Measurements from ENCODE around the gene AKR1B15. TPM values are rescaled to one million over a fixed set of nuclear protein-coding genes. Genes with fewer than 3 reads are reported as not detected.

The AKR1B15 gene
- total RNA-seq, 1 donor from 2014 or later: not detected

DNA sequence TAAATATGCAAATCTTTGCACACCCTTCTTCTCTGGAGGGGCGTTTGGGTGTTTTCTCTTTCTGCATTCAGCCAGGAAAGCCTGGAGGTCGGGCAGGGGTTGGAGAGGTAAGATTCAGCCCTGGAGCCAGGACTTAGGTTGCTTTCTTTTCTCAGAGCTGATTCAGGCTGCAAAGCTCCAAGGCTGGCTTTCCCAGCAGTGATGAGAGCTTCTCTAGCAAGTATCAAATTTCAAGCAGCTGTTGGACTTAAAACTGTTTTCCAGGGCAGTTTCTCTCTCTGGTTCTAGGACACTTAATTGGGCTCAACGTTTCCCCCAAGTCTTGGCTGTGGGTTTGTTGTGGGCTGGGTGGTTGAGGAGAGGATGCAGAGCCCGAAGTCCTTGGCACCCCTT is 20.9 kb upstream of the AKR1B15 start:
- no peak for DNase-seq (ENCODE audit: low read depth)
- TF ChIP-seq, protein P1, sequence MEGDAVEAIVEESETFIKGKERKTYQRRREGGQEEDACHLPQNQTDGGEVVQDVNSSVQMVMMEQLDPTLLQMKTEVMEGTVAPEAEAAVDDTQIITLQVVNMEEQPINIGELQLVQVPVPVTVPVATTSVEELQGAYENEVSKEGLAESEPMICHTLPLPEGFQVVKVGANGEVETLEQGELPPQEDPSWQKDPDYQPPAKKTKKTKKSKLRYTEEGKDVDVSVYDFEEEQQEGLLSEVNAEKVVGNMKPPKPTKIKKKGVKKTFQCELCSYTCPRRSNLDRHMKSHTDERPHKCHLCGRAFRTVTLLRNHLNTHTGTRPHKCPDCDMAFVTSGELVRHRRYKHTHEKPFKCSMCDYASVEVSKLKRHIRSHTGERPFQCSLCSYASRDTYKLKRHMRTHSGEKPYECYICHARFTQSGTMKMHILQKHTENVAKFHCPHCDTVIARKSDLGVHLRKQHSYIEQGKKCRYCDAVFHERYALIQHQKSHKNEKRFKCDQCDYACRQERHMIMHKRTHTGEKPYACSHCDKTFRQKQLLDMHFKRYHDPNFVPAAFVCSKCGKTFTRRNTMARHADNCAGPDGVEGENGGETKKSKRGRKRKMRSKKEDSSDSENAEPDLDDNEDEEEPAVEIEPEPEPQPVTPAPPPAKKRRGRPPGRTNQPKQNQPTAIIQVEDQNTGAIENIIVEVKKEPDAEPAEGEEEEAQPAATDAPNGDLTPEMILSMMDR (IDR thresholded peaks at IDR 0.05; ENCODE audit: insufficient read depth, low read length, poor library complexity, severe bottlenecking): no peak
- no peak overlapping the region for H3K4me3 ChIP-seq (ENCODE audit: low read depth, low read length)
- no peaks in the 10 kb centered on the region for H3K27me3 ChIP-seq (ENCODE audit: control insufficient read depth, insufficient read depth, low read length)
- H3K36me3 ChIP-seq (ENCODE audit: control insufficient read depth, insufficient read depth, low read length): no peaks in the 10 kb centered on the region

DNA sequence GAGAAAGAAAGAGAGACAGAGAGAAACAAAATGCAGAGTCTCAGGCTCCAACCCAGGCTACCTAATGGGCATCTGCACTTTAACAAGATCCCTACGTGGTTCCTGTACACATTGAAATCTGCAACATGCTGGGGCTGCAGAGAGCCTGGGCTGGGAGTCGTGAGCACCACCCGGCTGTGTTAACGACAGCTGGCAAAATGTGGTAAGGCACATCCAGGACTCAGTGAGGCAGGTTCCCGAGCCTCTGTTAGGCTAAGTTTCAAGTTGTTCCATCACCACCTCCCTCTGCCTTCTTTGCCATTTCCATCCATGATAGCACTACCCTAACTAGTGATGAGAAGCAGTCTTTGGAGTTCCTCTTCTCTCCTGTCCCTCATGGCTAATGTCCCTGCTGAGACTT is 20.2 kb upstream of the AKR1B15 start:
- no peaks in the 10 kb centered on the region for H3K36me3 ChIP-seq (ENCODE audit: control insufficient read depth, insufficient read depth, low read length)
- DNase-seq (ENCODE audit: low read depth): no peak
- no peak overlapping the region for H3K4me3 ChIP-seq (ENCODE audit: low read depth, low read length)
- TF ChIP-seq, protein P1 (IDR thresholded peaks at IDR 0.05; ENCODE audit: insufficient read depth, low read length, poor library complexity, severe bottlenecking): no peak
- no peaks in the 10 kb centered on the region for H3K27me3 ChIP-seq (ENCODE audit: control insufficient read depth, insufficient read depth, low read length)

DNA sequence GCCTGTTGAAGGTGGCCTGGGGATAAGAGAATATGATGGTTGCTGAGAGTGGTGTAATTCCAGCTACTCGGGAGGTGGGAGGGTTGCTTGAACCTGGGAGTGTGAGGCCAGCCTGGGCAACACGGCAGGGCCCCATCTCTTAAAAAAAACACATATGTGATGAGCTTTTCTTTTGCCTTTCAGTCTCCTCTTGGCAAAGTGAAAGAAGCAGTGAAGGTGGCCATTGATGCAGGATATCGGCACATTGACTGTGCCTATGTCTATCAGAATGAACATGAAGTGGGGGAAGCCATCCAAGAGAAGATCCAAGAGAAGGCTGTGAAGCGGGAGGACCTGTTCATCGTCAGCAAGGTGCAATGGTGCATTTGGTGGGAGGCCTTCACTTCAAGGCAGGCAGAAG is 18.4 kb upstream of the AKR1B15 start:
- no peak for DNase-seq (ENCODE audit: low read depth)
- Histone ChIP-seq H3K27me3 (ENCODE audit: control insufficient read depth, insufficient read depth, low read length) (no peaks in the 10 kb centered on the region), H3K4me3 (ENCODE audit: low read depth, low read length) (no peak overlapping the region), H3K36me3 (ENCODE audit: control insufficient read depth, insufficient read depth, low read length) (no peaks in the 10 kb centered on the region)
- TF ChIP-seq, protein P1 (IDR thresholded peaks at IDR 0.05; ENCODE audit: insufficient read depth, low read length, poor library complexity, severe bottlenecking): no peak

DNA sequence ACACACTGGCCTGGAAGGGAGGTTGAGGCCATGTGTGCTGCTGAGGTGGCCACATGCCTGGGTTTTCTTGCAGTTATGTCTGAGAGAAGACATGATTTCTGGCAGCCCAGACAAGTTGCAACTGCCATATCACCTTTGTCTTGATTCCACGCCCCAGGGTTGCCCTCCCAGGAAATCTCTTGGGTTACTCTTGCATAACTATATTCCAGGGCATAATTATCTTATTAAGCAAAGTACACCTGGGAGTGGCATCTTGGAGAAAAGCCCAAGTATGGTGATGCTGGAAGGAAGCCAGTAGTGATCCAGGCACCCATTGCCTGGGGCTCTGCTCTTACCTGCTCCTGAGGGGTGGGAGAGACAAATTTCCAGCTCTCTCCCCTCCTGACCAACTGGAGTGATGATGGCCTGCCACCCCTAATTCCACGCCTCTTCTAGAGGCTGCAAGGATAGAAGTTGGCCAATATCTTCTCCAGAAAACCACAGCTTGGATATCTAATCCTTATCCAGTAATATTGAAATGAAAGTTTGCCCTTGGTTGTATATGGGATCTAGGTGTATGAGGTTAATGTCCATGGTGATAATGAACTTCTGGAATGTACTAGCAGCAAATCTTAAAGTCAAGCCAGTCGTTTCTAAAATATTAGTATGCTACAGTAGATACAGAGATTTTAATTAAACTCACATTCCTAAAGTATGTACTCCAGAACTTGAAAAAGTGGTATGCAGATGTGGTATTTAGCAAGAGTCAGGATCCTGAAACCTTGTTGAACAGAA is 16.5 kb upstream of the AKR1B15 start:
- H3K27me3 ChIP-seq (ENCODE audit: control insufficient read depth, insufficient read depth, low read length): no peaks in the 10 kb centered on the region
- TF ChIP-seq, protein P1 (IDR thresholded peaks at IDR 0.05; ENCODE audit: insufficient read depth, low read length, poor library complexity, severe bottlenecking): no peak
- no peaks in the 10 kb centered on the region for H3K36me3 ChIP-seq (ENCODE audit: control insufficient read depth, insufficient read depth, low read length)
- H3K4me3 ChIP-seq (ENCODE audit: low read depth, low read length): no peak overlapping the region
- DNase-seq (ENCODE audit: low read depth): no peak

DNA sequence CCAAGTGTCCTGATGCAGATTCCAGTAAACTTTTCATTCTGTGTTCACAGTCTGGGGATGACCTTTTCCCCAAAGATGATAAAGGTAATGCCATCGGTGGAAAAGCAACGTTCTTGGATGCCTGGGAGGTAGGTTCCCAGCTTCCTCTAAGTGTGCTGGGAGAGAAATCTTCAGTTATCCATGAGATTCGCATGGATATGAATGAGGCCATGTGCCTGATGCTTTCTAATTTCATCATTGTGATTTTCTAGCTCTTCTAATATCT is 16.0 kb upstream of the AKR1B15 start:
- no peaks in the 10 kb centered on the region for H3K36me3 ChIP-seq (ENCODE audit: control insufficient read depth, insufficient read depth, low read length)
- no peaks in the 10 kb centered on the region for H3K27me3 ChIP-seq (ENCODE audit: control insufficient read depth, insufficient read depth, low read length)
- TF ChIP-seq, protein P1 (IDR thresholded peaks at IDR 0.05; ENCODE audit: insufficient read depth, low read length, poor library complexity, severe bottlenecking): no peak
- DNase-seq (ENCODE audit: low read depth): no peak
- H3K4me3 ChIP-seq (ENCODE audit: low read depth, low read length): no peak overlapping the region

DNA sequence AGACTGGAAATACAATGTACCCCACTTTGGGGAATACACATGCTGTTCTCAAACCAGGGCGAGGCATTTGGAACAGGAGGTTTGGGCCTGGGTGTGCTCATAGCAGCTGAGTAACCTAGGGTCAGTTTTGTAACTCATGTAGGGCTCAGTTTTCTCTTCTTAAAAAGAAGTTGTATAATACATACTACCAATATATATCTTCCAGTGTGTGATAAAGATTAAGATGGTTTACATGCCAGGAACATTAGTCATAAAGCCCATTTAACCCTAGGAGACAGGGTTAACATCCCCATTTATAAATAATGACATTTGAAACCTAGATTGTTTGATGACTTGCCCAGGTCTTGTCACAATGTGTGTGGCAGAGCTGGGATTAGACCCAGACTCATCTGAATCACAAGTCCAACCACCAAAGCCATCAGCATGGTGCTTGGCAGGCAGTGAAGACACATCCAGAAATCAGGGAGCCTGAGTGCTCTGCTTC is 15.6 kb upstream of the AKR1B15 start:
- Histone ChIP-seq H3K4me3 (ENCODE audit: low read depth, low read length) (no peak overlapping the region), H3K27me3 (ENCODE audit: control insufficient read depth, insufficient read depth, low read length) (no peaks in the 10 kb centered on the region), H3K36me3 (ENCODE audit: control insufficient read depth, insufficient read depth, low read length) (no peaks in the 10 kb centered on the region)
- TF ChIP-seq, protein P1 (IDR thresholded peaks at IDR 0.05; ENCODE audit: insufficient read depth, low read length, poor library complexity, severe bottlenecking): no peak
- DNase-seq (ENCODE audit: low read depth): no peak

Data from kidney epithelial cell (primary cell).